Measurements from ENCODE around the gene DOLPP1. TPM values are rescaled to one million over a fixed set of nuclear protein-coding genes. Genes with fewer than 3 reads are reported as not detected.

The DOLPP1 gene
- total and polyA plus RNA-seq, 7 donors, result 2.1 to 5.2 (median 4.2) TPM

- WGBS, 3 donors, result 0 to 1% (median 1%) methylated on average over 41 to 49 of the region's 49 CpGs
- DNase-seq (peak; percentile 97 to 98), ATAC-seq (peak; percentile 98 to 99 (median 98))
- intact Hi-C loops (cut with DNase I), result loop anchor here (5.0 kb wide), 2 partner anchors 36 to 46 kb away; partner anchors contain the start of gene DOLPP1 (in 1 of the 2)
- TF ChIP-seq CTCF (IDR thresholded peaks at IDR 0.05), result no peak
- Histone ChIP-seq H3K4me3 (peak within 1 kb of the TSS; percentile 94), H3K9me3 (no peaks in the 10 kb centered on the region), H3K4me1 (peaks cover 16% of the 10 kb centered on the region), H3K36me3 (ENCODE audit: insufficient read depth in 1 of 2, low read depth in 1 of 2) (peaks cover 0 to 12% of the 10 kb centered on the region in 2 donors), H3K27ac (peak within 1 kb of the TSS; percentile 89), H3K27me3 (ENCODE audit: insufficient read depth in 3 of 3, low read length in 2 of 3) (no peaks in the 10 kb centered on the region)
Measured at GRCh38 chr9:129036241-129036922, 44.5 kb upstream of the DOLPP1 start, which contains the start of gene MIGA2. Gene MIGA2 (plus strand): TSS chr9:129036626. CDS start chr9:129040595, 3,969 bp downstream.

GRCh38 chr9:129036923-129037766 is 43.8 kb upstream of the DOLPP1 start:
- TF ChIP-seq CTCF (IDR thresholded peaks at IDR 0.05), result no peak
- 7 to 9% (median 7%) methylated on average over 32 of the region's 32 CpGs for WGBS, 3 donors
- peak overlapping the region; percentile 94 for H3K4me3 ChIP-seq
- DNase-seq (no peak), ATAC-seq (peak in 1 of 4 donors; percentile 0)
- no peaks in the 10 kb centered on the region for H3K9me3 ChIP-seq
- peaks cover 0 to 19% of the 10 kb centered on the region in 2 donors for H3K36me3 ChIP-seq (ENCODE audit: insufficient read depth in 1 of 2, low read depth in 1 of 2)
- intact Hi-C loops (cut with DNase I), result loop anchor here (5.0 kb wide), 2 partner anchors 35 to 45 kb away; partner anchors contain the start of gene DOLPP1 (in 1 of the 2)
- H3K27me3 ChIP-seq (ENCODE audit: insufficient read depth in 3 of 3, low read length in 2 of 3), result no peaks in the 10 kb centered on the region
- peaks cover 16% of the 10 kb centered on the region for H3K4me1 ChIP-seq
- H3K27ac ChIP-seq, result peak overlapping the region; percentile 89

- H3K9me3 ChIP-seq, result no peaks in the 10 kb centered on the region
- DNase-seq (no peak), ATAC-seq (no peak)
- TF ChIP-seq CTCF (IDR thresholded peaks at IDR 0.05), result no peak
- intact Hi-C loops (cut with DNase I), result loop anchor here (5.0 kb wide), 2 partner anchors 35 to 45 kb away; partner anchors contain the start of gene DOLPP1 (in 1 of the 2)
- 38 to 55% (median 43%) methylated on average over 6 of the region's 6 CpGs for WGBS, 3 donors
- H3K4me1 ChIP-seq, result peaks cover 16% of the 10 kb centered on the region
- H3K36me3 ChIP-seq (ENCODE audit: insufficient read depth in 1 of 2, low read depth in 1 of 2), result peaks cover 0 to 25% of the 10 kb centered on the region in 2 donors
- peak overlapping the region; percentile 23 for H3K27ac ChIP-seq
- H3K4me3 ChIP-seq, result peak overlapping the region; percentile 94
- no peaks in the 10 kb centered on the region for H3K27me3 ChIP-seq (ENCODE audit: insufficient read depth in 3 of 3, low read length in 2 of 3)
Measured at GRCh38 chr9:129037767-129038098, 43.2 kb upstream of the DOLPP1 start.

- H3K4me3 ChIP-seq, result peak overlapping the region; percentile 94
- H3K4me1 ChIP-seq, result peaks cover 16% of the 10 kb centered on the region
- H3K27ac ChIP-seq, result peak overlapping the region; percentile 23
- ATAC-seq (no peak), DNase-seq (peak in 1 of 2 donors; percentile 66)
- peaks cover 0 to 31% of the 10 kb centered on the region in 2 donors for H3K36me3 ChIP-seq (ENCODE audit: insufficient read depth in 1 of 2, low read depth in 1 of 2)
- H3K9me3 ChIP-seq, result no peaks in the 10 kb centered on the region
- WGBS, 3 donors, result 47 to 61% (median 60%) methylated on average over 7 to 8 of the region's 8 CpGs
- intact Hi-C loops (cut with DNase I), result loop anchor here (5.0 kb wide), 2 partner anchors 34 to 44 kb away; partner anchors contain the start of gene DOLPP1 (in 1 of the 2)
- no peak for TF ChIP-seq CTCF (IDR thresholded peaks at IDR 0.05)
- no peaks in the 10 kb centered on the region for H3K27me3 ChIP-seq (ENCODE audit: insufficient read depth in 3 of 3, low read length in 2 of 3)
Measured at GRCh38 chr9:129038109-129038852, 42.6 kb upstream of the DOLPP1 start.

All from psoas muscle (tissue), 8 donors.